ENCODE measurements around the gene WDR81.
"Not testable (repeated sequence)": the region's sequence is repeated elsewhere in the genome, so short reads cannot be mapped to it uniquely, and the experiment has no call there.

Gene WDR81

GRCh38 chr17:1724351-1724868, at the start of gene WDR81:
Gene WDR81 (plus strand): TSS chr17:1724704. CDS start chr17:1724960, 256 bp downstream.
- DNase-seq (ENCODE audit: low read depth in 3 of 3, low spot score in 1 of 3): peak; percentile 71 to 75 (median 72)

GRCh38 chr17:1676401-1676800, 48.1 kb upstream of the WDR81 start:
- DNase-seq (ENCODE audit: low read depth in 3 of 3, low spot score in 1 of 3): no peak

- no peak for DNase-seq (ENCODE audit: low read depth in 3 of 3, low spot score in 1 of 3)
Measured at GRCh38 chr17:1683459-1683858, 41.0 kb upstream of the WDR81 start.

GRCh38 chr17:1684378-1685189, 39.9 kb upstream of the WDR81 start, which contains the start of gene PRPF8:
Gene PRPF8 (minus strand): TSS chr17:1684867. CDS start chr17:1684571, 296 bp downstream.
- peak; percentile 94 to 96 (median 95) for DNase-seq (ENCODE audit: low read depth in 3 of 3, low spot score in 1 of 3)

- DNase-seq (ENCODE audit: low read depth in 3 of 3, low spot score in 1 of 3): no peak
Measured at GRCh38 chr17:1686086-1686485, 38.4 kb upstream of the WDR81 start.

GRCh38 chr17:1688405-1688804, 36.1 kb upstream of the WDR81 start:
- DNase-seq (ENCODE audit: low read depth in 3 of 3, low spot score in 1 of 3): not testable (repeated sequence)

GRCh38 chr17:1690544-1691221, 33.8 kb upstream of the WDR81 start:
- DNase-seq (ENCODE audit: low read depth in 3 of 3, low spot score in 1 of 3): no peak

- DNase-seq (ENCODE audit: low read depth in 3 of 3, low spot score in 1 of 3): no peak
Measured at GRCh38 chr17:1693339-1693738, 31.2 kb upstream of the WDR81 start.

- DNase-seq (ENCODE audit: low read depth in 3 of 3, low spot score in 1 of 3): no peak
Measured at GRCh38 chr17:1695365-1695764, 29.1 kb upstream of the WDR81 start.

GRCh38 chr17:1697681-1698080, 26.8 kb upstream of the WDR81 start:
- DNase-seq (ENCODE audit: low read depth in 3 of 3, low spot score in 1 of 3): no peak

GRCh38 chr17:1699891-1700290, 24.6 kb upstream of the WDR81 start:
- not testable (repeated sequence) for DNase-seq (ENCODE audit: low read depth in 3 of 3, low spot score in 1 of 3)

GRCh38 chr17:1703063-1703462, 21.4 kb upstream of the WDR81 start:
- no peak for DNase-seq (ENCODE audit: low read depth in 3 of 3, low spot score in 1 of 3)

- DNase-seq (ENCODE audit: low read depth in 3 of 3, low spot score in 1 of 3): no peak
Measured at GRCh38 chr17:1705004-1705403, 19.5 kb upstream of the WDR81 start.

GRCh38 chr17:1707107-1707506, 17.4 kb upstream of the WDR81 start:
- no peak for DNase-seq (ENCODE audit: low read depth in 3 of 3, low spot score in 1 of 3)

- not testable (repeated sequence) for DNase-seq (ENCODE audit: low read depth in 3 of 3, low spot score in 1 of 3)
Measured at GRCh38 chr17:1708791-1709346, 15.6 kb upstream of the WDR81 start.

- DNase-seq (ENCODE audit: low read depth in 3 of 3, low spot score in 1 of 3): no peak
Measured at GRCh38 chr17:1709403-1709951, 15.0 kb upstream of the WDR81 start.

GRCh38 chr17:1709971-1710806, 14.3 kb upstream of the WDR81 start, which contains the start of gene TLCD2:
Gene TLCD2 (minus strand): TSS chr17:1710377. CDS start chr17:1710242, 135 bp downstream.
- no peak for DNase-seq (ENCODE audit: low read depth in 3 of 3, low spot score in 1 of 3)

- no peak for DNase-seq (ENCODE audit: low read depth in 3 of 3, low spot score in 1 of 3)
Measured at GRCh38 chr17:1710807-1711553, 13.5 kb upstream of the WDR81 start.

GRCh38 chr17:1711804-1712203, 12.7 kb upstream of the WDR81 start:
- no peak for DNase-seq (ENCODE audit: low read depth in 3 of 3, low spot score in 1 of 3)

- DNase-seq (ENCODE audit: low read depth in 3 of 3, low spot score in 1 of 3): no peak
Measured at GRCh38 chr17:1712271-1712670, 12.2 kb upstream of the WDR81 start.

All from stimulated activated CD4-positive, alpha-beta T cell treated with anti-CD3 and anti-CD28 coated beads, TNF-alpha, amount 100 ng/mL, for 1 hour (primary cell).